ENCODE data around the gene SLC24A4.
A peak's percentile ranks its signal among the peaks of the same experiment; 100 is the strongest.

The SLC24A4 gene

DNA sequence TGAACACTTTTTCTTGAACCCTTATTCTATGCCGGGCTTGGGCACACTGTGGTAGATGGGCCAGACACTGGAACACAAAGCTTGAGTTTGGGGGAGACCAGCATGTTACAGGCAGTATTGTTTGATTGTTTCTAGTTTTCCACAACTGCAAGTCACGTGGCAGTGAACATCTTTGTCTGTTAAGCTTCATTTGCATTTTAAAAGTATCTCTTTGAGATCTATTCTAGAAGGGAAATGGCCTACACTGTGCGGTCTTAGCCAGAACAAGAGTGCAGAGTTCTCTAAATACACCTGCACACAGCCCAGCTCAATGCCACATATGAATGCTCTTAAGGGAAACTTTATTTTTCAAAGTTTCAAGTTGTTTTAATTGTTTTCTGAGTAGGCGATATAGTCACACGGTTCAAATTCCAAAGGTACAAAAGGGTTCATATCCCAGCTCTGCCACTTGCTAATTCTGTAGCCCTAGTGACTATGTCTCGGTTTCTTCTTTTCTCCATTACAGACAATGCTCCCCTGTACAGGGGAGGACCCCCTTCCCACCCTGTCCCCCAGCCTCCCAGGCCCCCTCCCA, 215.5 kb downstream of the SLC24A4 start:
- Histone ChIP-seq H4K20me1 (ENCODE audit: insufficient read depth, low read length, poor library complexity, severe bottlenecking) (no peaks in the 10 kb centered on the region), H3K4me2 (ENCODE audit: low read depth, low read length, poor library complexity, severe bottlenecking) (peak overlapping the region; percentile 52), H3K4me3 (ENCODE audit: low read length, poor library complexity, severe bottlenecking) (peak overlapping the region; percentile 61), H2AFZ (ENCODE audit: low read length) (no peak overlapping the region), H3K4me1 (ENCODE audit: insufficient read depth, low read length, poor library complexity, severe bottlenecking) (peaks cover 77% of the 10 kb centered on the region), H3K79me2 (ENCODE audit: insufficient read depth, low read length) (peaks cover 93% of the 10 kb centered on the region), H3K36me3 (ENCODE audit: insufficient read depth, low read length) (no peaks in the 10 kb centered on the region), H3F3A (ENCODE audit: low read depth) (peaks cover 5% of the 10 kb centered on the region; the same call in 1 of the 2 replicates), H3K9me3 (ENCODE audit: insufficient read depth, low read depth, low read length) (no peaks in the 10 kb centered on the region), H3K27me3 (ENCODE audit: insufficient read depth, low read length, poor library complexity, severe bottlenecking) (no peaks in the 10 kb centered on the region), H3K9ac (ENCODE audit: low read depth, low read length, poor library complexity, severe bottlenecking) (peak overlapping the region; percentile 66), H3K9me2 (replicated peaks; ENCODE audit: low read depth, low read length) (no peaks in the 10 kb centered on the region)
- TF ChIP-seq, protein P1, sequence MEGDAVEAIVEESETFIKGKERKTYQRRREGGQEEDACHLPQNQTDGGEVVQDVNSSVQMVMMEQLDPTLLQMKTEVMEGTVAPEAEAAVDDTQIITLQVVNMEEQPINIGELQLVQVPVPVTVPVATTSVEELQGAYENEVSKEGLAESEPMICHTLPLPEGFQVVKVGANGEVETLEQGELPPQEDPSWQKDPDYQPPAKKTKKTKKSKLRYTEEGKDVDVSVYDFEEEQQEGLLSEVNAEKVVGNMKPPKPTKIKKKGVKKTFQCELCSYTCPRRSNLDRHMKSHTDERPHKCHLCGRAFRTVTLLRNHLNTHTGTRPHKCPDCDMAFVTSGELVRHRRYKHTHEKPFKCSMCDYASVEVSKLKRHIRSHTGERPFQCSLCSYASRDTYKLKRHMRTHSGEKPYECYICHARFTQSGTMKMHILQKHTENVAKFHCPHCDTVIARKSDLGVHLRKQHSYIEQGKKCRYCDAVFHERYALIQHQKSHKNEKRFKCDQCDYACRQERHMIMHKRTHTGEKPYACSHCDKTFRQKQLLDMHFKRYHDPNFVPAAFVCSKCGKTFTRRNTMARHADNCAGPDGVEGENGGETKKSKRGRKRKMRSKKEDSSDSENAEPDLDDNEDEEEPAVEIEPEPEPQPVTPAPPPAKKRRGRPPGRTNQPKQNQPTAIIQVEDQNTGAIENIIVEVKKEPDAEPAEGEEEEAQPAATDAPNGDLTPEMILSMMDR (conservative IDR thresholded peaks at IDR 0.05; ENCODE audit: low read length) = no peak
- no peak for TF ChIP-seq EZH2phosphoT487 (IDR thresholded peaks at IDR 0.05; ENCODE audit: borderline replicate concordance)

DNA sequence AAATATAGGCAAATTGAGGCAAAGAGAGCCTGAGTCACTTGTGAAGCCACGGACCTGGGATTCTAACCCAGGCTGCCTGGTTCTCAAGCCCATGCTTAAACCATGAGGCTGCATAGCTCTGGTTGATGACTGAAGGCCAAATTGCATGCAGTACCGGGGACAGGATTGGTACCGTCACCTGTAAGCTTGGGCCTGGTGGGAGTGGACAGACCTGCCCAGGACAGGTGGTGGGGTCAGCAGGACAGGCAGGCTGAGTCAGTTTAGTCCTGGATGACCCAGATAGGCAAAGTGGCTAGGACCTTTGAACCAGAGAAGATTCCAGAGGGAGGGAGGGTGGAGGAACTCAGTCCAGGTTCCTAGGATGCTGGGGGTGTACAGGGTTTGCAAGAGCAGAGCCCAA, 216.5 kb downstream of the SLC24A4 start:
- Histone ChIP-seq H3K4me1 (ENCODE audit: insufficient read depth, low read length, poor library complexity, severe bottlenecking) (peaks cover 83% of the 10 kb centered on the region), H3K4me2 (ENCODE audit: low read depth, low read length, poor library complexity, severe bottlenecking) (peak overlapping the region; percentile 52), H3K4me3 (ENCODE audit: low read length, poor library complexity, severe bottlenecking) (peak overlapping the region; percentile 61), H3K9ac (ENCODE audit: low read depth, low read length, poor library complexity, severe bottlenecking) (peak overlapping the region; percentile 66), H3K9me3 (ENCODE audit: insufficient read depth, low read depth, low read length) (no peaks in the 10 kb centered on the region), H4K20me1 (ENCODE audit: insufficient read depth, low read length, poor library complexity, severe bottlenecking) (no peaks in the 10 kb centered on the region), H3K27me3 (ENCODE audit: insufficient read depth, low read length, poor library complexity, severe bottlenecking) (no peaks in the 10 kb centered on the region), H3F3A (ENCODE audit: low read depth) (peaks cover 5% of the 10 kb centered on the region; the same call in 1 of the 2 replicates), H3K9me2 (replicated peaks; ENCODE audit: low read depth, low read length) (no peaks in the 10 kb centered on the region), H2AFZ (ENCODE audit: low read length) (no peak overlapping the region), H3K79me2 (ENCODE audit: insufficient read depth, low read length) (peaks cover 93% of the 10 kb centered on the region), H3K36me3 (ENCODE audit: insufficient read depth, low read length) (no peaks in the 10 kb centered on the region)
- TF ChIP-seq, protein P1 (conservative IDR thresholded peaks at IDR 0.05; ENCODE audit: low read length) = no peak
- TF ChIP-seq EZH2phosphoT487 (IDR thresholded peaks at IDR 0.05; ENCODE audit: borderline replicate concordance) = no peak

DNA sequence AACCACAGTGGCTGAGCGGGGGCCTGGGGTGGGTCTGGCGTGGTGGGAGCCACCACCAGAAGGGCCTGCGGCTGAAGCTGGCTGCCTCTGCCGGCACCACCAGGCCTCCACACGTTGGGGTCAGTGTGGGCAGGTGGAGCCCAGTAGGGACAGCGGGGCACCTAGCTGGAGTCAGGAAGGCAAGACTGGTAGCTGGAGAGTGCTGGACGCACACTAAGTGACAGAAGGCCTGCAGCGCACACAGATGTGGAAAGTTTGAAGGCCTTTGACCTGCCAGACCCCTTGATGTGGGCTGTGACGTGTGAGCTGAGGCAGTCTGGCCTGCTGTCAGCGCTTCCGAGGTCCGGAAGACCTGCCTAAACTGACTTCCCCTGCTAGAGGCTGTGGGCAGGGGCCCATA, 216.9 kb downstream of the SLC24A4 start:
- TF ChIP-seq, protein P1 (conservative IDR thresholded peaks at IDR 0.05; ENCODE audit: low read length) = no peak
- TF ChIP-seq EZH2phosphoT487 (IDR thresholded peaks at IDR 0.05; ENCODE audit: borderline replicate concordance) = no peak
- Histone ChIP-seq H3K79me2 (ENCODE audit: insufficient read depth, low read length) (peaks cover 93% of the 10 kb centered on the region), H3K9me2 (replicated peaks; ENCODE audit: low read depth, low read length) (no peaks in the 10 kb centered on the region), H3K9me3 (ENCODE audit: insufficient read depth, low read depth, low read length) (no peaks in the 10 kb centered on the region), H4K20me1 (ENCODE audit: insufficient read depth, low read length, poor library complexity, severe bottlenecking) (no peaks in the 10 kb centered on the region), H3K27me3 (ENCODE audit: insufficient read depth, low read length, poor library complexity, severe bottlenecking) (no peaks in the 10 kb centered on the region), H3K9ac (ENCODE audit: low read depth, low read length, poor library complexity, severe bottlenecking) (peak overlapping the region; percentile 66), H3K4me1 (ENCODE audit: insufficient read depth, low read length, poor library complexity, severe bottlenecking) (peaks cover 78% of the 10 kb centered on the region), H2AFZ (ENCODE audit: low read length) (no peak overlapping the region), H3K4me2 (ENCODE audit: low read depth, low read length, poor library complexity, severe bottlenecking) (peak overlapping the region; percentile 52), H3F3A (ENCODE audit: low read depth) (peaks cover 4% of the 10 kb centered on the region; the same call in 1 of the 2 replicates), H3K36me3 (ENCODE audit: insufficient read depth, low read length) (no peaks in the 10 kb centered on the region), H3K4me3 (ENCODE audit: low read length, poor library complexity, severe bottlenecking) (peak overlapping the region; percentile 61)
